ENCODE data around the gene TMEM42.
A peak's percentile ranks its signal among the peaks of the same experiment; 100 is the strongest.

Gene TMEM42

DNA sequence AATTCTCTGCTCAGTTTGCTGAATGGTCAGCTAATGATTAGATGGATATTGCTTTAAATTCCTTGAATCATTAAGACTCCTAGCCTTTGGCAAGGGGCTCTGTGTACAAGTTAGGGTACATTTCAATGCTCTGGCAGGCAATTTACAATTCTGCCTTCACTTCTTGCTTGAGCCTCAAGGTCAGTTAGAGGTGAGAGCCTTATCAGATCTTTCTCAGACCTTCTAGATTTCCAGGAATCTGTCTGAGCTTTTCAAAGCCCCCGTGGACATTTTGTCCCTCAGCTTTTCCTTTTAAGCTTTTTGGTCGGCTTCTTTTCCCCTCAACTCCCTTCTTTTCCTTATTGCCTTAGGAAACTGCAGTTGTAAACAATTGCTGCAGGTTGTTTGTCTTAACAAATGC lies 47.4 kb downstream of the TMEM42 start:
- DNase-seq (ENCODE audit: low spot score): no peak

- DNase-seq (ENCODE audit: low spot score): no peak
Observed at GRCh38 chr3:44910693-44911092, 49.0 kb downstream of the TMEM42 start.

GRCh38 chr3:44913868-44914468 lies 52.3 kb downstream of the TMEM42 start:
- peak; percentile 72 for DNase-seq (ENCODE audit: low spot score)

DNA sequence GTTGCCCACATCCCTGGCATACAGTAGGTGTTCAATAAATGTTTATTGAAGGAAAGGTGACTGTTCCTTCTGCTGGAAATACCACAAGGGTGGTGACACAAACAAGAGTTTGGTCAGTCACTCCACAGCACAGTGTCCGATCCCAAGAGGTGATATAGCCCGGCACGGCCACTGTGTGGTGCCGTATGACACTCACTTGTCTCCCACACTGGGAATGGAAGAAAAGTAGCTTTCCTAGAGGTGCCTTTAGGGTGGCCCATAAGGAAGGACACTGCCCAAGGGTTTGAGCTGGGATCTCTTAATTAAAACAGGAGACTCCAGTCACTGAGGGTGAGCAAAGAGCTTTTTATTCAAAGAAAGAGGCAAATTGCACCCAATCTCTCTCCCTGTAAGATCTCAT lies 53.2 kb downstream of the TMEM42 start:
- DNase-seq (ENCODE audit: low spot score): no peak
